SU-DHL-6 (cell line): ENCODE data around the gene NNAT.

Source experiments
- H2AFZ ChIP-seq: fragments of 200-600 bp; sonication (generic); 2 replicates; pipeline ENCODE4 v1.6.1; 2014; ENCODE audit warnings: low read depth, mild to moderate bottlenecking, moderate library complexity, mixed read lengths, antibody characterized with exemption, low read length; ENCODE audit not compliant: severe bottlenecking
- H3F3A ChIP-seq: fragments of 200-600 bp; shearing (Covaris generic); 2 replicates; pipeline ENCODE4 v1.6.0; 2016; ENCODE audit warnings: antibody characterized with exemption, mild to moderate bottlenecking; ENCODE audit not compliant: insufficient read depth
- H3K27ac ChIP-seq: fragments of 200-600 bp; sonication (generic); 2 replicates; pipeline ENCODE4 v1.5.1; 2016; ENCODE audit warnings: low read depth, mild to moderate bottlenecking, low read length, moderate library complexity, mixed read lengths
- H3K27me3 ChIP-seq: fragments of 200-600 bp; sonication (generic), shearing (Covaris generic); 2 replicates; pipeline ENCODE4 v1.6.0; 2014; ENCODE audit warnings: mild to moderate bottlenecking, low read length
- H3K36me3 ChIP-seq: fragments of 200-600 bp; sonication (generic); 2 replicates; pipeline ENCODE4 v1.6.1; 2014; ENCODE audit warnings: mild to moderate bottlenecking, low read length, mixed read lengths
- H3K4me2 ChIP-seq: fragments of 300-600, 200-600 bp; shearing (Covaris generic), sonication (generic); 2 replicates; pipeline ENCODE4 v1.6.0; 2014; ENCODE audit warnings: low read length, low read depth, mild to moderate bottlenecking; ENCODE audit not compliant: poor library complexity, severe bottlenecking
- H3K4me3 ChIP-seq: fragments of 200-600 bp; sonication (generic); 2 replicates; pipeline ENCODE4 v1.5.1; 2014; ENCODE audit warnings: antibody characterized with exemption, low read length, mild to moderate bottlenecking, mixed read lengths; ENCODE audit not compliant: insufficient read depth, poor library complexity, severe bottlenecking
- H3K79me2 ChIP-seq: fragments of 200-600 bp; sonication (generic); 2 replicates; pipeline ENCODE4 v1.6.1; 2014; ENCODE audit warnings: mild to moderate bottlenecking, low read length, moderate library complexity; ENCODE audit not compliant: insufficient read depth
- H3K9ac ChIP-seq: fragments of 200-600 bp; sonication (generic); 2 replicates; pipeline ENCODE4 v1.7.0; 2014; ENCODE audit warnings: mild to moderate bottlenecking, low read length
- H3K9me2 ChIP-seq: fragments of 200-600 bp; sonication (generic); replicated peaks from 2 replicates; pipeline ENCODE4 v1.6.1; 2014; ENCODE audit warnings: low read length; ENCODE audit not compliant: insufficient read depth
- H3K9me3 ChIP-seq: fragments of 200-600 bp; sonication (generic); 2 replicates; pipeline ENCODE4 v1.6.1; 2014; ENCODE audit warnings: low read length, mixed read lengths; ENCODE audit not compliant: insufficient read depth
- H4K20me1 ChIP-seq: fragments of 200-600 bp; sonication (generic); 2 replicates; pipeline ENCODE4 v1.6.1; 2014; ENCODE audit warnings: low read depth, mild to moderate bottlenecking, antibody characterized with exemption, low read length, moderate library complexity, mixed read lengths
- EZH2phosphoT487 ChIP-seq: fragments of 200-600 bp; sonication (generic), shearing (Covaris generic); conservative IDR thresholded peaks from 2 replicates; pipeline ENCODE4 v1.6.1; 2018; ENCODE audit warnings: mild to moderate bottlenecking, antibody characterized with exemption, low read length, moderate library complexity, mixed read lengths
- TF ChIP-seq, protein P1 (sequence below): fragments of 200-600 bp; sonication (generic); IDR thresholded peaks from one replicate; pipeline ENCODE4 v1.5.1; 2017; ENCODE audit warnings: antibody characterized with exemption, mild to moderate bottlenecking, low read length, moderate library complexity; ENCODE audit not compliant: insufficient read depth, poor library complexity, severe bottlenecking

The NNAT gene

DNA sequence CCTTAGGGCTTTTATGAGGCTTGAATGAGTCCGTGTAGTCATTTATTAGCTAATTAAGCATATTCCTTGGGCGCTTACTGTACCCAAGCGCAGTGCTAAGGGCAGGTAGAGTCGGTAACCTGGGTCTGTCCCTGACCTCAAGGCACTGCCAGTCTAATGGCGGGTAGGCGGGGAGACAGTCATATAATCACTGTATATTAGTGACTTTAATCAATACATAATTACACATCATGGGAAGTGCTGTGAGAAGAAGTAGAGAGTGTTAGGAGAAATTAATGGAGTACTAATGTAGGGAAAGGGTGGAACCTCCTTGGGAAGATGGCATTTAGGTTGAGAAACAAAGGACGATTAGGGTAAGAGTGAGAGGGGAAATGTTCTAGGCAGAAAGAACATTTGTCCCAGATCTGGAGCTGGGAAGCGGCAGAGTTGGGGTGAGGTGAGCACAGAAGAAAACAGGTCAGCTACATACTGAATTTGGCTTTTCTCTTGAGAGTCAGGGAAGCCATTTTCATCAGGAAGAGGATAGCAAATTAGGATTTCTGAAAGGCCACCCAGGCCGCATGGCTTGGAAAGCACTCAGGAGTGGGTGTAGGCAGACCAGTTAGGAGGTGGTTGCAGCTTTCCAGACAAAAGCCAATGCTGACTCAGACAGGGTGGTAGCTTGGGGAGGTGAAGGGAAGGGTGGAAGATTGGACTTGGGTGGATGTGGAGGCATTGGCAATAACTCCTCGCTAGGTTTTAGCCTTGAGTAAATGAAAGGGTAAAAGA, 7.6 kb downstream of the NNAT start:
- no peak overlapping the region for H3K27ac ChIP-seq
- no peaks in the 10 kb centered on the region for H3K9me3 ChIP-seq
- H3K36me3 ChIP-seq: no peaks in the 10 kb centered on the region
- H3F3A ChIP-seq: no peaks in the 10 kb centered on the region
- no peak for TF ChIP-seq EZH2phosphoT487
- TF ChIP-seq, protein P1, sequence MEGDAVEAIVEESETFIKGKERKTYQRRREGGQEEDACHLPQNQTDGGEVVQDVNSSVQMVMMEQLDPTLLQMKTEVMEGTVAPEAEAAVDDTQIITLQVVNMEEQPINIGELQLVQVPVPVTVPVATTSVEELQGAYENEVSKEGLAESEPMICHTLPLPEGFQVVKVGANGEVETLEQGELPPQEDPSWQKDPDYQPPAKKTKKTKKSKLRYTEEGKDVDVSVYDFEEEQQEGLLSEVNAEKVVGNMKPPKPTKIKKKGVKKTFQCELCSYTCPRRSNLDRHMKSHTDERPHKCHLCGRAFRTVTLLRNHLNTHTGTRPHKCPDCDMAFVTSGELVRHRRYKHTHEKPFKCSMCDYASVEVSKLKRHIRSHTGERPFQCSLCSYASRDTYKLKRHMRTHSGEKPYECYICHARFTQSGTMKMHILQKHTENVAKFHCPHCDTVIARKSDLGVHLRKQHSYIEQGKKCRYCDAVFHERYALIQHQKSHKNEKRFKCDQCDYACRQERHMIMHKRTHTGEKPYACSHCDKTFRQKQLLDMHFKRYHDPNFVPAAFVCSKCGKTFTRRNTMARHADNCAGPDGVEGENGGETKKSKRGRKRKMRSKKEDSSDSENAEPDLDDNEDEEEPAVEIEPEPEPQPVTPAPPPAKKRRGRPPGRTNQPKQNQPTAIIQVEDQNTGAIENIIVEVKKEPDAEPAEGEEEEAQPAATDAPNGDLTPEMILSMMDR: no peak
- peak overlapping the region; percentile 94 for H3K4me3 ChIP-seq
- peak overlapping the region; percentile 91 for H2AFZ ChIP-seq
- H3K9me2 ChIP-seq: no peaks in the 10 kb centered on the region
- H4K20me1 ChIP-seq: no peaks in the 10 kb centered on the region; the same call in 1 of the 2 replicates
- H3K9ac ChIP-seq: peak overlapping the region; percentile 86
- no peaks in the 10 kb centered on the region for H3K27me3 ChIP-seq
- peak overlapping the region; percentile 77 for H3K4me2 ChIP-seq
- H3K79me2 ChIP-seq: peaks cover 19% of the 10 kb centered on the region; the same call in 1 of the 2 replicates

DNA sequence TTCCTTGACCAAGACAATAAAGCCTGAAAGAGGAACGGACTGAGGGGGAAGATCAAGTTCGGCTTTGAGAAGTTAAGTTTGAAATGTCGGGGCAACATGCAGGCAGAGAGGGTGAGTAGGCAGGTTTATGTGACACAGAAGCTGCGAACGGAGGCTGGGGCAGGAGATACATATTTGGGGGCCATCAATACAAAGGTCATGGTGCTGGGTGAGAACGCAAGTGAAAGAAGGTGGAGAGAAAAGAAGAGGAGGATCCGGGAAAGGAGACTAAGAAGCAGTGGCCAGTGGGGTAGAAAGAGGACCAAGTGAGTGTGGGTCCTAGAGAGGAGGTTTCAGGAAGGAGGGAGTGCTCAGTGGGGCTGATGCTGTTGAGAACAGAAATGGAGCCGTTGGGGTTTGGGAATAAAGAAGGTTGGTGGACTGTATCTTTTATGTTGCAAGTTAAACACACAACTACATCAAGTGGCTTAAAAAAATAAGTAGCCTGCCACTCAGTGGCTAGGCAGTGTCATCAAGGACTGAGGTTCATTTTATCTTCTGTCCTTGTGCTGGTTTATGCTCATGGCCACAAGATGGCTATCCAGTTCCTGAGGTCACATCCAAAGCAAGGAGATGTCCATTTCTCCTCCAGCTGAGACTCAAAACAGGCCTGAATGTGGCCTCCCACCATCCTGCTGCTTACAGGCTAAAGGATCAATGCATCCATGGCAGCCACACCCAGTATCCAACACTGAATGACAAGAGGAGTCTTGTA, 8.3 kb downstream of the NNAT start:
- Histone ChIP-seq H3K27ac (no peak overlapping the region), H3K9ac (no peak overlapping the region), H3F3A (no peaks in the 10 kb centered on the region), H3K79me2 (peaks cover 12% of the 10 kb centered on the region; the same call in 1 of the 2 replicates), H3K4me3 (no peak overlapping the region), H3K36me3 (no peaks in the 10 kb centered on the region), H4K20me1 (no peaks in the 10 kb centered on the region; the same call in 1 of the 2 replicates), H2AFZ (no peak overlapping the region), H3K9me2 (no peaks in the 10 kb centered on the region), H3K9me3 (no peaks in the 10 kb centered on the region), H3K4me2 (no peak overlapping the region), H3K27me3 (no peaks in the 10 kb centered on the region)
- TF ChIP-seq EZH2phosphoT487: no peak
- TF ChIP-seq, protein P1: no peak

- no peak for TF ChIP-seq EZH2phosphoT487
- TF ChIP-seq, protein P1: no peak
- Histone ChIP-seq H3K9ac (no peak overlapping the region), H3K9me3 (no peaks in the 10 kb centered on the region), H3K4me2 (no peak overlapping the region), H2AFZ (no peak overlapping the region), H4K20me1 (no peaks in the 10 kb centered on the region; the same call in 1 of the 2 replicates), H3K27ac (no peak overlapping the region), H3F3A (no peaks in the 10 kb centered on the region), H3K79me2 (peaks cover 7% of the 10 kb centered on the region; the same call in 1 of the 2 replicates), H3K27me3 (no peaks in the 10 kb centered on the region), H3K9me2 (no peaks in the 10 kb centered on the region), H3K36me3 (no peaks in the 10 kb centered on the region), H3K4me3 (no peak overlapping the region)
These were observed 9.0 kb downstream of the NNAT start for GRCh38 chr20:37529968-37530600.
